Neural progenitor cell (in vitro differentiated cells): Measurements from ENCODE around the gene NINL. TPM values are rescaled to one million over a fixed set of nuclear protein-coding genes. Genes with fewer than 3 reads are reported as not detected.
"Not testable (repeated sequence)": the region's sequence is repeated elsewhere in the genome, so short reads cannot be mapped to it uniquely, and the experiment has no call there.

ENCODE experiments used
- DNase-seq: peaks from one replicate; pipeline ENCODE4 v3.0.0-alpha.2; 2016; ENCODE audit warnings: low spot score
- H2AFZ ChIP-seq: fragments of 200-600 bp; sonication (generic); replicated peaks from 2 replicates; pipeline ENCODE4 v1.6.1; 2016; ENCODE audit warnings: antibody characterized with exemption
- H3F3A ChIP-seq: fragments of 200-600 bp; sonication (generic); 2 replicates; pipeline ENCODE4 v1.6.1; 2016; ENCODE audit warnings: antibody characterized with exemption, low read depth
- H3K27ac ChIP-seq: fragments of 200-600 bp; sonication (generic); 2 replicates; pipeline ENCODE4 v1.5.1; 2016; ENCODE audit warnings: mild to moderate bottlenecking
- H3K27me3 ChIP-seq: fragments of 200-600 bp; sonication (generic); 2 replicates; pipeline ENCODE4 v1.6.1; 2016; ENCODE audit warnings: mild to moderate bottlenecking, moderate library complexity
- H3K36me3 ChIP-seq: fragments of 200-600 bp; sonication (generic); 2 replicates; pipeline ENCODE4 v1.5.1; 2016
- H3K4me1 ChIP-seq: fragments of 200-600 bp; sonication (generic); 2 replicates; pipeline ENCODE4 v1.6.1; 2016; ENCODE audit warnings: mixed run types
- H3K4me2 ChIP-seq: fragments of 200-600 bp; sonication (generic); 2 replicates; pipeline ENCODE4 v1.6.1; 2016
- H3K4me3 ChIP-seq: fragments of 200-600 bp; sonication (generic); 2 replicates; pipeline ENCODE4 v1.5.1; 2016
- H3K79me2 ChIP-seq: fragments of 200-600 bp; sonication (generic); 2 replicates; pipeline ENCODE4 v1.6.1; 2016; ENCODE audit warnings: low read depth
- H3K9ac ChIP-seq: fragments of 200-600 bp; sonication (generic); 2 replicates; pipeline ENCODE4 v1.6.1; 2016
- H3K9me3 ChIP-seq: fragments of 200-600 bp; sonication (generic); 2 replicates; pipeline ENCODE4 v1.5.1; 2016; ENCODE audit warnings: low read depth
- H4K20me1 ChIP-seq: fragments of 200-600 bp; sonication (generic); 2 replicates; pipeline ENCODE4 v1.6.1; 2016; ENCODE audit warnings: low read depth
- H3K27ac Mint-ChIP-seq: 3 replicates; pipeline ENCODE4 v1.8.0; 2021; ENCODE audit warnings: mixed read lengths
- H3K27me3 Mint-ChIP-seq: 2 replicates; pipeline ENCODE4 v1.8.0; 2022; ENCODE audit warnings: low read depth, mild to moderate bottlenecking, inconsistent platforms, moderate library complexity, mixed read lengths; ENCODE audit not compliant: insufficient read depth
- H3K36me3 Mint-ChIP-seq: 3 replicates; pipeline ENCODE4 v1.8.0; 2021; ENCODE audit warnings: mixed read lengths
- H3K4me1 Mint-ChIP-seq: 3 replicates; pipeline ENCODE4 v1.8.0; 2021; ENCODE audit warnings: mixed read lengths
- H3K4me3 Mint-ChIP-seq: 3 replicates; pipeline ENCODE4 v1.8.0; 2021; ENCODE audit warnings: mild to moderate bottlenecking, moderate library complexity, mixed read lengths
- H3K9me3 Mint-ChIP-seq: 3 replicates; pipeline ENCODE4 v1.8.0; 2020; ENCODE audit warnings: mixed read lengths
- EZH2 ChIP-seq: fragments of 200-600 bp; sonication (generic); IDR thresholded peaks from 2 replicates; pipeline ENCODE4 v1.6.1; 2017; ENCODE audit warnings: antibody characterized with exemption, mild to moderate bottlenecking, moderate library complexity
- EZH2phosphoT487 ChIP-seq: fragments of 200-600 bp; sonication (generic); IDR thresholded peaks from 2 replicates; pipeline ENCODE4 v1.6.1; 2017; ENCODE audit warnings: antibody characterized with exemption
- total RNA-seq: library from RNA; depleted of rRNA; stranded (reverse); fragments of >200 nt; gene quantifications from 2 replicates; pipeline ENCODE4 v1.2.3, GENCODE V29; 2015; ENCODE audit warnings: low replicate concordance
- TF ChIP-seq, protein P1 (sequence below): fragments of 200-600 bp; sonication (generic); IDR thresholded peaks from 2 replicates; pipeline ENCODE4 v1.5.1; 2017; ENCODE audit warnings: antibody characterized with exemption, mild to moderate bottlenecking

The NINL gene
- total RNA-seq, 1 donor from 2014 or later, result 21.5 TPM

DNA sequence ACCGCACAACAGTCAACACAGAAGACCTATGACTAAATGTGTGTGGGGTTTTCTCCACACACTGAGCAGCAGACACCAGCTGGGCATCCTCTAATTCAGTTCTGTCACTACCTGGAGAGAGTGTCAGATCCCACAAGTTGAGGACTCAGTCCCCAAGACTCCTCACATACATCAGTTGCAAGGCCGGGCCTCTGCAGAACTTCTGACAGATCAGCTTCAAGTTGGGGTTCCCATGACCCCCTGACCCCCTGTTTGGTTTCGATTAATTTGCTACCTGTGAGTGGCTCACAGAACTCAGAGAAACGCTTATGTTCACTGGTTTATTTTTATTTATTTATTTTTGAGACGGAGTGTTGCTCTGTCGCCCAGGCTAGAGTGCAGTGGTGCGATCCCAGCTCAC lies 3.2 kb upstream of the NINL start:
- no peak overlapping the region for H3K27ac Mint-ChIP-seq
- Histone ChIP-seq H3K9ac (no peak overlapping the region), H3F3A (peaks cover 20% of the 10 kb centered on the region), H3K9me3 (no peaks in the 10 kb centered on the region), H3K27ac (no peak overlapping the region), H3K79me2 (peaks cover 14% of the 10 kb centered on the region), H4K20me1 (peaks cover 8% of the 10 kb centered on the region), H2AFZ (no peak overlapping the region), H3K36me3 (peaks cover under 1% of the 10 kb centered on the region), H3K27me3 (no peaks in the 10 kb centered on the region), H3K4me1 (no peaks in the 10 kb centered on the region), H3K4me3 (no peak overlapping the region), H3K4me2 (no peak overlapping the region)
- no peak for DNase-seq
- H3K36me3 Mint-ChIP-seq, result peaks cover 3% of the 10 kb centered on the region
- peaks cover 2% of the 10 kb centered on the region for H3K9me3 Mint-ChIP-seq
- peaks cover 15% of the 10 kb centered on the region for H3K4me1 Mint-ChIP-seq
- peaks cover 2% of the 10 kb centered on the region for H3K27me3 Mint-ChIP-seq
- TF ChIP-seq, protein P1, sequence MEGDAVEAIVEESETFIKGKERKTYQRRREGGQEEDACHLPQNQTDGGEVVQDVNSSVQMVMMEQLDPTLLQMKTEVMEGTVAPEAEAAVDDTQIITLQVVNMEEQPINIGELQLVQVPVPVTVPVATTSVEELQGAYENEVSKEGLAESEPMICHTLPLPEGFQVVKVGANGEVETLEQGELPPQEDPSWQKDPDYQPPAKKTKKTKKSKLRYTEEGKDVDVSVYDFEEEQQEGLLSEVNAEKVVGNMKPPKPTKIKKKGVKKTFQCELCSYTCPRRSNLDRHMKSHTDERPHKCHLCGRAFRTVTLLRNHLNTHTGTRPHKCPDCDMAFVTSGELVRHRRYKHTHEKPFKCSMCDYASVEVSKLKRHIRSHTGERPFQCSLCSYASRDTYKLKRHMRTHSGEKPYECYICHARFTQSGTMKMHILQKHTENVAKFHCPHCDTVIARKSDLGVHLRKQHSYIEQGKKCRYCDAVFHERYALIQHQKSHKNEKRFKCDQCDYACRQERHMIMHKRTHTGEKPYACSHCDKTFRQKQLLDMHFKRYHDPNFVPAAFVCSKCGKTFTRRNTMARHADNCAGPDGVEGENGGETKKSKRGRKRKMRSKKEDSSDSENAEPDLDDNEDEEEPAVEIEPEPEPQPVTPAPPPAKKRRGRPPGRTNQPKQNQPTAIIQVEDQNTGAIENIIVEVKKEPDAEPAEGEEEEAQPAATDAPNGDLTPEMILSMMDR, result no peak
- TF ChIP-seq EZH2phosphoT487, result no peak
- no peak for TF ChIP-seq EZH2
- no peak overlapping the region for H3K4me3 Mint-ChIP-seq

DNA sequence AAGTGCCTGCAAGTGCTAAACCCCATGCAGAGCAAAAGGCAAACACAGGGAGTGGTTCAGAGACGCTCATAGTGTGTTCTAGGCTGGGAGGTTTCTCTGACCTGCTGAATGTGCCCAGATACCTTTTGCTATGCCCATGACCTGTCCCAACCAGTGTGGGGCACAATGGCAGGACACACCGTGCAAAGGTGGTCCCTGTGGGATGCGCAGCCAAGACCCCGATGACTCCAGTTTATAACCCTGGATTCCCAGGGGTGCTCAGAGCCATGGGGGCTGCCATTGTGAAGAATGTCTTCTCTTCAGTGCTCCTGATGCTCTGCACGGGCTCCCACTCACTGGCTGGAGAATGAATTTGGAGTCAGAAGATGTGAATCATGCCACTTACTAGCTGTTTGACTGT lies 2.2 kb upstream of the NINL start:
- Histone ChIP-seq H3K4me2 (no peak overlapping the region), H2AFZ (no peak overlapping the region), H3K36me3 (peaks cover 3% of the 10 kb centered on the region), H3K9me3 (no peaks in the 10 kb centered on the region), H3K9ac (no peak overlapping the region), H3K4me1 (no peaks in the 10 kb centered on the region), H4K20me1 (peaks cover 14% of the 10 kb centered on the region), H3K27ac (no peak overlapping the region), H3F3A (peaks cover 20% of the 10 kb centered on the region), H3K4me3 (no peak overlapping the region), H3K27me3 (no peaks in the 10 kb centered on the region), H3K79me2 (peaks cover 23% of the 10 kb centered on the region)
- Mint-ChIP-seq H3K27ac (no peak overlapping the region), H3K9me3 (peaks cover 2% of the 10 kb centered on the region), H3K36me3 (peaks cover 9% of the 10 kb centered on the region), H3K27me3 (peaks cover 2% of the 10 kb centered on the region), H3K4me3 (no peak overlapping the region), H3K4me1 (peaks cover 22% of the 10 kb centered on the region)
- TF ChIP-seq EZH2 (no peak), EZH2phosphoT487 (no peak)
- TF ChIP-seq, protein P1, result no peak
- no peak for DNase-seq

DNA sequence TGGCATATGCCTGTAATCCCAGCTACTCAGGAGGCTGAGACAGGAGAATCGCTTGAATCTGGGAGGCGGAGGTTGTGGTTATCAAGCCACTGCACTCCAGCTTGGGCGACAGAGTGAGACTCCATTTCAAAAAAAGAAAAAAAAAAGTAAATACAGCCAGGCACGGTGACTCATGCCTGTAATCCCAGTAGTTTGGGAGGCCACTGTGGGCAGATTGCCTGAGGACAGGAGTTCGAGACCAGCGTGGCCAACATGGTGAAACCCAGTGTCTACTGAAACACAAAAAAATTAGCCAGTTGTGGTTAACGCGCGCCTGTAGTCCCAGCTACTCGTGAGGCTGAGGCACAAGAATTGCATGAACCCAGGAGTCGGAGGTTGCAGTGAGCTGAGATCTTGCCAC lies 1.5 kb upstream of the NINL start:
- peaks cover 20% of the 10 kb centered on the region for H3K4me1 Mint-ChIP-seq
- Histone ChIP-seq H3K9me3 (no peaks in the 10 kb centered on the region), H3K9ac (no peak overlapping the region), H3K27ac (no peak overlapping the region), H3K4me1 (no peaks in the 10 kb centered on the region), H3F3A (peaks cover 20% of the 10 kb centered on the region), H3K4me3 (no peak overlapping the region), H3K36me3 (peaks cover 3% of the 10 kb centered on the region), H4K20me1 (peaks cover 19% of the 10 kb centered on the region), H3K27me3 (no peaks in the 10 kb centered on the region), H3K79me2 (peaks cover 30% of the 10 kb centered on the region), H2AFZ (no peak overlapping the region), H3K4me2 (no peak overlapping the region)
- peaks cover 2% of the 10 kb centered on the region for H3K27me3 Mint-ChIP-seq
- peaks cover 14% of the 10 kb centered on the region for H3K36me3 Mint-ChIP-seq
- H3K27ac Mint-ChIP-seq, result no peak overlapping the region
- no peak for DNase-seq
- TF ChIP-seq EZH2phosphoT487, result no peak
- TF ChIP-seq EZH2, result no peak
- TF ChIP-seq, protein P1, result no peak
- H3K9me3 Mint-ChIP-seq, result peaks cover 2% of the 10 kb centered on the region
- no peak overlapping the region for H3K4me3 Mint-ChIP-seq

DNA sequence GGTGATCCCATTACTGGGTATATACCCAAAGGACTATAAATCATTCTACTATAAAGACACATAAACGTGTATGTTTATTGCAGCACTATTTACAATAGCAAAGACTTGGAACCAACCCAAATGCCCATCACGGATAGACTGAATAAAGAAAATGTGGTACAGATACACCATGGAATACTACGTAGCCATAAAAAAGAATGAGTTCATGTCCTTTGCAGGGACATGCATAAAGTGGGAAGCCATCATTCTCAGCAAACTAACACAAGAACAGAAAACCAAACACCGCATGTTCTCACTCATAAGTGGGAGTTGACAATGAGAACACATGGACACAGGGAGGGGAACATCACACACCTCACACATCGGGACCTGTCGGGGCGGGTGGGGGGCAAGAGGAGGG lies 1.7 kb downstream of the NINL start:
- not testable (repeated sequence) for H3K9me3 ChIP-seq, H3K9ac ChIP-seq, H3K27me3 ChIP-seq, H3K27me3 Mint-ChIP-seq, H3K27ac ChIP-seq, H3K36me3 ChIP-seq, DNase-seq, H3K4me1 ChIP-seq, H2AFZ ChIP-seq, H3K4me3 ChIP-seq, H3K9me3 Mint-ChIP-seq
- H3F3A ChIP-seq, result peaks cover 20% of the 10 kb centered on the region
- peak overlapping the region; percentile 69 for H3K27ac Mint-ChIP-seq
- H3K4me3 Mint-ChIP-seq, result peak overlapping the region; percentile 86
- peak overlapping the region; percentile 91 for H3K4me2 ChIP-seq
- H3K36me3 Mint-ChIP-seq, result peaks cover 27% of the 10 kb centered on the region
- H3K4me1 Mint-ChIP-seq, result peaks cover 31% of the 10 kb centered on the region
- H4K20me1 ChIP-seq, result peaks cover 45% of the 10 kb centered on the region
- H3K79me2 ChIP-seq, result peaks cover 63% of the 10 kb centered on the region
